Thoracic aorta (tissue), 2 donors: ENCODE measurements around the gene KIF11. TPM values are rescaled to one million over a fixed set of nuclear protein-coding genes. Genes with fewer than 3 reads are reported as not detected.

Experiments used
- ATAC-seq: fragments of 150-250 bp; one replicate; pipeline ENCODE4 v1.8.0; 2017; ENCODE audit warnings: low read depth; ENCODE audit not compliant: insufficient number of reproducible peaks, low FRiP score
- DNase-seq: peaks from one replicate; pipeline ENCODE4 v3.0.0-alpha.2; 2020; ENCODE audit warnings: low spot score
- H3K27ac ChIP-seq, 2 donors: fragments of 200-600 bp; sonication (generic); 1 replicate in 1 of 2; 2 replicates in 1 of 2; pipeline ENCODE4 v1.5.1; 2016; ENCODE audit warnings: mild to moderate bottlenecking in 2 of 2, moderate library complexity in 2 of 2
- H3K27me3 ChIP-seq: fragments of 200-600 bp; sonication (generic); replicated peaks from 2 replicates; pipeline ENCODE4 v1.6.0; 2016; ENCODE audit warnings: mild to moderate bottlenecking; ENCODE audit not compliant: insufficient read depth
- H3K36me3 ChIP-seq: fragments of 200-600 bp; sonication (generic); one replicate; pipeline ENCODE4 v1.5.1; 2016
- H3K4me1 ChIP-seq, 2 donors: fragments of 200-600 bp; sonication (generic); 1 replicate in 1 of 2; 2 replicates in 1 of 2; pipeline versions ENCODE4 v1.5.1 to v1.6.0; 2016; ENCODE audit warnings: low read depth in 2 of 2, mild to moderate bottlenecking in 1 of 2; ENCODE audit not compliant: control insufficient read depth in 1 of 2
- H3K4me3 ChIP-seq: fragments of 200-600 bp; sonication (generic); 2 replicates; pipeline ENCODE4 v1.5.1; 2016; ENCODE audit warnings: mild to moderate bottlenecking
- H3K9me3 ChIP-seq: fragments of 200-600 bp; sonication (generic); 2 replicates; pipeline ENCODE4 v1.5.1; 2016
- total RNA-seq, 2 donors: library from RNA; depleted of rRNA; stranded (reverse); fragments of >200 nt; gene quantifications; one replicate each; pipeline versions ENCODE4 v1.1.0 to v1.2.3, GENCODE V29; 2016
- TF ChIP-seq, protein P1 (sequence below): fragments of 200-600 bp; sonication (generic); IDR thresholded peaks from one replicate; pipeline ENCODE4 v1.5.1; 2019; ENCODE audit warnings: antibody characterized with exemption

The KIF11 gene
- total RNA-seq, 2 donors from 2014 or later: 0.81 to 1.9 TPM

DNA sequence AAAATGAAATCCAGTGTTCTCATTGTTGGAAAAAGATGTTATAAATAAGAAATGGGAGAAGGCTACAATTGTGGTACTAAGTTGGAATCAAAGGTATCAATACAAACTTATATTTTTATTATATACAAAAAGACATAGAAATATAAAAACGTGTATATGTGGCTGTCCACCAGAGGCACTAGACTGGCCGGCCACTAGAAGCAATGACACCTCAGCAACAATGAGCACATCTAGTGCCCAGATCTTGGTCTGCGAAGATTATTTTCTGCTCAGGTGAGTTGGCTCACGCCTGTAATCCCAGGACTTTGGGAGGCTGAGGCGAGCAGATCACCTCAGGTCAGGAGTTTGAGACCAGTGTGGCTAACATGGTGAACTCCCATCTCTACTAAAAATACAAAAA lies 40.6 kb upstream of the KIF11 start:
- no peak overlapping the region for H3K27ac ChIP-seq
- no peaks in the 10 kb centered on the region for H3K4me1 ChIP-seq
- TF ChIP-seq, protein P1, sequence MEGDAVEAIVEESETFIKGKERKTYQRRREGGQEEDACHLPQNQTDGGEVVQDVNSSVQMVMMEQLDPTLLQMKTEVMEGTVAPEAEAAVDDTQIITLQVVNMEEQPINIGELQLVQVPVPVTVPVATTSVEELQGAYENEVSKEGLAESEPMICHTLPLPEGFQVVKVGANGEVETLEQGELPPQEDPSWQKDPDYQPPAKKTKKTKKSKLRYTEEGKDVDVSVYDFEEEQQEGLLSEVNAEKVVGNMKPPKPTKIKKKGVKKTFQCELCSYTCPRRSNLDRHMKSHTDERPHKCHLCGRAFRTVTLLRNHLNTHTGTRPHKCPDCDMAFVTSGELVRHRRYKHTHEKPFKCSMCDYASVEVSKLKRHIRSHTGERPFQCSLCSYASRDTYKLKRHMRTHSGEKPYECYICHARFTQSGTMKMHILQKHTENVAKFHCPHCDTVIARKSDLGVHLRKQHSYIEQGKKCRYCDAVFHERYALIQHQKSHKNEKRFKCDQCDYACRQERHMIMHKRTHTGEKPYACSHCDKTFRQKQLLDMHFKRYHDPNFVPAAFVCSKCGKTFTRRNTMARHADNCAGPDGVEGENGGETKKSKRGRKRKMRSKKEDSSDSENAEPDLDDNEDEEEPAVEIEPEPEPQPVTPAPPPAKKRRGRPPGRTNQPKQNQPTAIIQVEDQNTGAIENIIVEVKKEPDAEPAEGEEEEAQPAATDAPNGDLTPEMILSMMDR: no peak
- no peaks in the 10 kb centered on the region for H3K27me3 ChIP-seq
- DNase-seq: no peak
- H3K36me3 ChIP-seq: peaks cover 23% of the 10 kb centered on the region
- H3K4me3 ChIP-seq: no peak overlapping the region
- ATAC-seq: no peak
- peaks cover 7% of the 10 kb centered on the region for H3K9me3 ChIP-seq

DNA sequence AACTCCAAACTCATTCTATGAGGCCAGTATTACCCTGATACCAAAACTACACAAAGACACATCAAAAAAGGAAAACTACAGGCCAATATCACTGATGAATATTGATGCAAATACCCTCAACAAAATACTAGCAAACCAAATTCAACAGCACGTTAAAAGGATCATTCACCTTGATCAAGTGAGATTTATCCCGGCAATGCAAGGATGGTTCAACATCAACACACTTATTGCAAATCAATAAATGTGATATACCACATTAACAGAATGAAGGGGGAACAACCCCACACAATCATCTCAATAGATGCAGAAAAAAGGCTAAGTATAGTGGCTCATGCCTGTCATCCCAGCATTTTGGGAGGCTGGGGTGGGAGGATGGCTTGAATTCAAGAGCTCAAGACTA lies 39.0 kb upstream of the KIF11 start:
- no peak overlapping the region for H3K4me3 ChIP-seq
- H3K4me1 ChIP-seq: no peaks in the 10 kb centered on the region
- TF ChIP-seq, protein P1: no peak
- ATAC-seq: no peak
- H3K36me3 ChIP-seq: peaks cover 30% of the 10 kb centered on the region
- no peak overlapping the region for H3K27ac ChIP-seq
- peaks cover 7% of the 10 kb centered on the region for H3K9me3 ChIP-seq
- no peaks in the 10 kb centered on the region for H3K27me3 ChIP-seq
- DNase-seq: no peak

DNA sequence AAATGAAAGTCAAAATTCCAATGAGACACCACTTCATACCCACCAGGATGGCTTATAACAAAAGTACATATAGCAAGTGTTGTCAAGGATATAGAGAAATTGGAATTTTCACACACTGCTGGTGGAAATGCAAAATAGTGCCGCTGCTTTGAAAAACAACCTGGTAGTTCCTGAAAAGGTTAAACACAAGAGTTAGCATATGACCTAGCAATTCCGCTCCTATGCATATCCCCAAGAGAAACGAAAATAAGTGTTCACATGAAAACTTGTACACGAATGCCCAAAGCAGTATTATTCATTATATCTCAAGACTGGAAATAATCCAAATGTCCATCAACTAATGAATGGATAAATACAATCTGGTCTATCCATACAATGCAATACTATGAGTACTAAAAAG lies 33.9 kb upstream of the KIF11 start:
- TF ChIP-seq, protein P1: no peak
- H3K36me3 ChIP-seq: peaks cover 36% of the 10 kb centered on the region
- no peak overlapping the region for H3K4me3 ChIP-seq
- ATAC-seq (no peak), DNase-seq (no peak)
- no peak overlapping the region for H3K27ac ChIP-seq
- H3K27me3 ChIP-seq: no peaks in the 10 kb centered on the region
- no peaks in the 10 kb centered on the region for H3K4me1 ChIP-seq
- peaks cover 5% of the 10 kb centered on the region for H3K9me3 ChIP-seq

DNA sequence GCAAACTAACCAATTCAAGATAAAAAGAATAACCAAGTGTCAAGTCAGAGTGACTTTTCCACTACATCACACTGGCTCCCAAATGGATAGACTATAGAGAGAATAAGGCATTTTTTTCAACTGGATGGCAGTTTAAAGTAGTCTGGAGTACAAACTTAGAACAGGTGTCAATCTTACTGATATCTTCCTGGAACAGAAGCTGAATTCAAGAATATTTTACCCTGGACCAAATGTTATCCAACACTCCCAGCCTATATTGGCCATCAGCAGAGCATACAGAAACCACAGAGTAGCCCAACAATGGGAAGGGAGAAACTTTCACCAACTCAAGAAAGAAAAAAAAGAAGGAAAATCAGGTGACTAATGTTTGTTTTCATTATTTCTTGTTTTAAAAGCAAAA lies 30.5 kb upstream of the KIF11 start:
- no peak for DNase-seq
- no peaks in the 10 kb centered on the region for H3K4me1 ChIP-seq
- H3K9me3 ChIP-seq: no peaks in the 10 kb centered on the region
- H3K36me3 ChIP-seq: peaks cover 21% of the 10 kb centered on the region
- no peak overlapping the region for H3K4me3 ChIP-seq
- no peaks in the 10 kb centered on the region for H3K27me3 ChIP-seq
- no peak overlapping the region for H3K27ac ChIP-seq
- TF ChIP-seq, protein P1: no peak
- no peak for ATAC-seq

DNA sequence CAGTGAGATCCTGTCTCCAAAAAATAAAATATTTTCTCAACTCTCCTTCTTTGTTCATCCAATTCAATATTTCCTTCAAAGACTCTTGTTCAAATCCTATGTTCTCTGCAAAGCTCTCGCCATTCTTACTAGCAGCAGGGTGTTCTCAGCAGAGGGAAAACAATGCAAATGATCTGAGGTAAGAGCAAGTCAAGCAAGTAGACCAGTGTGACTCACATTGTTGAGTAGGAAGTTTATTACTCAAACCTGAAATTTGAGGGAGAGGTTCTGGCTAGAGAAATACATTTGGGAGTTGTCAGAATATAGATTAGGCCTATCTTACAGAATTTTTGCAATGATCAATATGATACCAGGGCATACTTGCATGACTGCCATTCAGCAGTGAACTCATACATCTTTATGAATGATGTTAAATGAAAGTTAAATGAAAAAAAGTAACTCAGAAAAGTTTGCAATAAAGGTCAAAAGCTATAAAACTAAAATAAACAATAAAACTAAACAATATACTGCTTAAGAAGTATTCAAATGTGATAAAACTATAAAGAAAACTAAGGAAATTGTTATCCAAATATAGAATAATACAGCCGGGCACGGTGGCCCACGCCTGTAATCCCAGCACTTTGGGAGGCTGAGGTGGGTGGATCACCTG lies 24.9 kb upstream of the KIF11 start:
- Histone ChIP-seq H3K27me3 (no peaks in the 10 kb centered on the region), H3K36me3 (no peaks in the 10 kb centered on the region), H3K27ac (no peak overlapping the region), H3K9me3 (no peaks in the 10 kb centered on the region), H3K4me1 (peaks cover 10 to 14% of the 10 kb centered on the region in 2 donors), H3K4me3 (no peak overlapping the region)
- TF ChIP-seq, protein P1: no peak
- ATAC-seq (no peak), DNase-seq (no peak)
